Choroid plexus epithelial cell (primary cell): ENCODE data around the gene LMOD1.

ENCODE experiments used
- DNase-seq: peaks from one replicate; pipeline ENCODE4 v3.0.0-alpha.2; 2010; ENCODE audit warnings: low read depth
- H3K4me3 ChIP-seq: 2 replicates; pipeline ENCODE4 v1.5.1; 2011; ENCODE audit warnings: low read depth, mild to moderate bottlenecking, control low read depth, low read length, moderate library complexity
- CTCF ChIP-seq: conservative IDR thresholded peaks from 2 replicates; pipeline ENCODE4 v1.5.1; 2011; ENCODE audit warnings: low read depth, mild to moderate bottlenecking, control low read depth, inconsistent platforms, low read length, moderate library complexity

The LMOD1 gene

DNA sequence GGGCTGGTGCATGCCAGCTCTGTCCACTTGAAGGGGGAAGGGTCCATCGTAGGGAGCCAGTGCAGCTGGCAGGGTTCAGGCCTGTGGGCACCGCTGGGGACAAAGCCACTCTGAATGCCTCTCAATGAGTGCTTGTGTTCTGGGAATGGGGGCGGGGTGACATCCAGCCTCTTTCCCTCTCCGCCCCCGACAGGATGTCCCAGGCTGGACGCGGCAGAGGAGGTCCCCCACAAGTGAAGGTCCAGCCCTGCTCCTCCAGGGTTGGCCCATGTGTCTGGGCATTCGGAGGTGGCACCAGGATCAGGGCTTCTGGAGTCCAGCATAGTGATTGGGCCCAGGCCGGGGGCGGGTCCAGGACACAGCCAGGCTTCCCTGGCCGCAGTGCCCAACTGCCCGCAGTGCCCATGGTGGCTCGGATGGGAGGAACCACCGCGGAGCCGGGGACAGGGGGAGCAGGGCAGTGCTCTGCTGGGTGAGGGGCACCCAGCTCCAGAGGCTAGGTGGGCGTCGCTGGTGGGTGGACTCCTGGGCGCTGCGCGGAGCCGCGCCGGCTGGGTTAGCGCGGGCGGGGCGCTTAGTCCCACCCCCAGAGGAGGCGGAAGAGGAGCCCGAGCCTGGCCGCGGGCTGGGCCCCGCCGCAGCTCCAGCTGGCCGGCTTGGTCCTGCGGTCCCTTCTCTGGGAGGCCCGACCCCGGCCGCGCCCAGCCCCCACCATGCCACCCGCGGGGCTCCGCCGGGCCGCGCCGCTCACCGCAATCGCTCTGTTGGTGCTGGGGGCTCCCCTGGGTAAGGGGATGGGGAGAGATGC is 57.9 kb downstream of the LMOD1 start, which contains the start of gene SHISA4:
Gene SHISA4 (plus strand): TSS at position 617 of the 808 bp plus-strand sequence. CDS start 97 bp downstream, at position 714.
- peak; percentile 30 for DNase-seq
- peak within 1 kb of the TSS; percentile 80 for H3K4me3 ChIP-seq
- TF ChIP-seq CTCF, result no peak

DNA sequence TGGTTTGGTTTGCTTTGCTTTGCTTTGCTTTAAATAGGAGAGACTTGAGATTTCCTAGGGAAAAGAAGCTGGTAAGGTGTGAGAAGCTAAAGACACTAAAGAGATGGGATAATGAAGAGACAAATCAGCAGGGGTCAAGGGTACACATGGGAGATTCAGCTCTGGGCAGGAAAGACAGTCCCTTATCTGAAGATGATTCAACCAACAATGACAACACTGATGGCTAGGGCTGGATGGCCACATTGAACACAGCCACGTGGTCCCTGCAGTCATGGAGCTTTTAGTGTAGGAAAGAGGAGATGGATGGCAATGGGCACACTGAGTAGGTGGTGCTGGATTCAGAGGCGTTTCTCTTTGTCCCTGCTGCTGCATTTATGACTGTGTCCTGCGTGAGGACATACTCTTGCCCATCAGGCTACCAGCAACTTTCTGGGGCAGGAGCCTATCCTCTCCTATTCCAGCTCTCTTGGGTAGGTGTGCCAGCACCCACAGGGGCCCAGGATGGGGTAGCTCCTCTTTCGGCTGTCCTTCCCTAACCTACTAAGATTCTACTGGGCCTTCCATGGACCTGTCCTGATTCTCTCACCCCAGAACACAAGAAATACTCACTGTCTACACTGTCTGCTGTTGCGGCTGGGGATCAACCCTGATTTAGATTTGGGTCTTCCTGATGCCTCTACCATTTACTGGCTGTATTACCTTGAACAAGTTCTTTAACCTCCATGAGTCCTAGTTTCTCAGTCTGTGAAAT is 59.1 kb downstream of the LMOD1 start:
- no peak for TF ChIP-seq CTCF
- DNase-seq, result no peak
- H3K4me3 ChIP-seq, result no peak overlapping the region

GRCh38 chr1:201886103-201886885 is 60.1 kb downstream of the LMOD1 start:
- no peak overlapping the region for H3K4me3 ChIP-seq
- DNase-seq, result no peak
- TF ChIP-seq CTCF, result no peak

- TF ChIP-seq CTCF, result no peak
- DNase-seq, result peak; percentile 42
- H3K4me3 ChIP-seq, result no peak overlapping the region
Measured at GRCh38 chr1:201885531-201886075, 60.7 kb downstream of the LMOD1 start.

DNA sequence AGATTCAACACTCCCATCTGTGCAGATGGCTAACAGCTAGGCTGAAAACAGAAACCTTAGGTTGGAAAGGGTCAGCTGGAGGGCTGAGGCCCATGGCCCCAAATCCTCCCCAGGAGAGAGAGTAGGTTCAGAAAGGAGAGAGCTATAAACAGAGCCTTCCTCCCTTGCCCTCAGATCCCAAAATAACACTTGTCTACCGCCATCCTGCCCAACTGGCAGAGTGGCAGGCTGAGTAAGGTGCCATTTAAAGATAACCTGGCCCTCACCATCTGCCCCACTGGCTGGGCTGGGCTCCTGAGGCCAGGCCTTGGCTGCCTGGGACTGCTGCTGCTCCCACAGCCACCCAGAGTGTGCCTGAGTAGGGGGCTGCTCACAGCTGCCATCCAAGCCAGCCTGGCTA is 61.9 kb downstream of the LMOD1 start:
- DNase-seq, result no peak
- TF ChIP-seq CTCF, result no peak
- H3K4me3 ChIP-seq, result no peak overlapping the region

DNA sequence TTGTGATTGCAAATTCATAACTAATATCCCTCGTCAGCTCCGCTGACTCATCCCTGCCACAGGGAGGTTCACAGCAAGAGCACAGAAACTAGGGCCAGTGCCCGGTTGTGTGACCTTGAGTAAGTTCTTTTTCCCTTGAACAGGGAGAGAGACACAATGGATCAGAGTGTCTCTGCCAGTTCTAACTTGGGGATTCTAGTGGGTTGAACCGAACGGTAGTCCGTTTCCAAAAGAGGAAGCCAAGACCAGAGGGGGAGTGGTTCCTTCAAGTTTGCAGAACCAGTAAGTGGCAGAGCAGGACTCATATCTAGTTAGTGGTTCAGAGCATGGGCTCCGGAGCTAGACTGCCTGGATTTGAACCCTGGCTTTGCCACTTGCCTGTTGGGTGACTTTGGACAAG is 62.6 kb downstream of the LMOD1 start:
- peak; percentile 69 for DNase-seq
- TF ChIP-seq CTCF, result no peak
- H3K4me3 ChIP-seq, result no peak overlapping the region
